HG02973 (cell line): ENCODE data around the gene SLC22A12.
"Not testable (repeated sequence)": the region's sequence is repeated elsewhere in the genome, so short reads cannot be mapped to it uniquely, and the experiment has no call there.

ENCODE experiments used
- ATAC-seq: cut with Tn5 transposase; IDR thresholded peaks from one replicate; pipeline ENCODE4 v1.9.1; 2021; ENCODE audit warnings: moderate library complexity; ENCODE audit not compliant: unreplicated experiment

SLC22A12 gene

GRCh38 chr11:64583296-64584262, 7.4 kb upstream of the SLC22A12 start:
- no peak for ATAC-seq

GRCh38 chr11:64585150-64585549, 5.9 kb upstream of the SLC22A12 start:
- no peak for ATAC-seq

GRCh38 chr11:64586366-64586765, 4.7 kb upstream of the SLC22A12 start:
- no peak for ATAC-seq

- no peak for ATAC-seq
Measured at GRCh38 chr11:64588701-64589100, 2.3 kb upstream of the SLC22A12 start.

GRCh38 chr11:64591257-64592233, 525 bp downstream of the SLC22A12 start:
- ATAC-seq, result no peak

- ATAC-seq, result no peak
Measured at GRCh38 chr11:64592234-64592615, 1.2 kb downstream of the SLC22A12 start.

GRCh38 chr11:64592656-64593055, 1.6 kb downstream of the SLC22A12 start:
- ATAC-seq, result no peak

GRCh38 chr11:64593156-64594105, 2.4 kb downstream of the SLC22A12 start:
- no peak for ATAC-seq

GRCh38 chr11:64594159-64594939, 3.3 kb downstream of the SLC22A12 start:
- no peak for ATAC-seq

- ATAC-seq, result not testable (repeated sequence)
Measured at GRCh38 chr11:64595922-64596321, 4.9 kb downstream of the SLC22A12 start.

- no peak for ATAC-seq
Measured at GRCh38 chr11:64597671-64598101, 6.7 kb downstream of the SLC22A12 start.

- no peak for ATAC-seq
Measured at GRCh38 chr11:64598106-64598796, 7.2 kb downstream of the SLC22A12 start.

- no peak for ATAC-seq
Measured at GRCh38 chr11:64598797-64599697, 8.0 kb downstream of the SLC22A12 start.

GRCh38 chr11:64599698-64600211, 8.7 kb downstream of the SLC22A12 start:
- no peak for ATAC-seq

- no peak for ATAC-seq
Measured at GRCh38 chr11:64600281-64600992, 9.4 kb downstream of the SLC22A12 start.

- ATAC-seq, result no peak
Measured at GRCh38 chr11:64601605-64602465, 10.8 kb downstream of the SLC22A12 start.
